ENCODE results near the gene PMPCB. TPM values are rescaled to one million over a fixed set of nuclear protein-coding genes. Genes with fewer than 3 reads are reported as not detected.

The PMPCB gene
- total and polyA plus RNA-seq, 2 donors (not counting 1 experiment from before 2014, with no cell fraction given) = 61.9 to 70.9 TPM

DNA sequence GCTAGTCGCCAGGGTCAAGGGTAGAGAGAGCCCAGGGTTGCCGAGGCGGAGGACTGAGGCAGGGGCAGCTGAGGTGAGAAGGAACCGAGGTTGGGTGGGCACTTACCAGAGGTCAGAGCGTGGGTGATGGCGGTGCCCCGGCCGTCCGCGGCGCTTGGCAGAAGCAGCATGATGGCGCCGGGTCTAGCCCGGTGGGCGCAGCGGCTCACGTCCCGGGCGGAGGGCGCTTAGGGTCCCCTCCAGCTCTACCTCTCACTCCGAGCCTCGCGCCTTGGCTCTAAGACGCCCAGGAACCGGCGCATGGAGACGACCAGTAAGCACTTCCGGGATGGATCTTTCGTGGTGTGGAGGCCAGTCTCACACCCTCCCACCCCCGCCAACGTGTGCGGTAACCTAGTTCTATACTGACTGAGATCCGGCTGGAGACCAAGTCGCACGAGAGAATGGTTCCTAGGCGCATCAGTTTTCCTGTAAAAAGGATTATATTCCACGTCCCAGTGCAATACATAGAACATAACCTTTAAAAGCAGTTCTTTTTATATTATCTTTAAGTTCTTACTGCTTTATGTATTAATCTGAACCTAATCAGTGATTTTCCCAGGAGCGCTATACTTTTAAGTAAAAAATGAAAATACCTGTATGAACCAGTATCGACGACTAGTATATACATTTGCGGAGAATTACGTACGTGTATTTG is 47.4 kb downstream of the PMPCB start, which contains the start of gene DNAJC2:
Gene DNAJC2 (minus strand): TSS at position 315 of the 697 bp plus-strand sequence. CDS start 145 bp downstream, at position 170.
- H3K36me3 ChIP-seq (replicated peaks in 1 of 2; ENCODE audit: control extremely low read depth in 1 of 2, control insufficient read depth in 1 of 2, extremely low read depth in 1 of 2, insufficient read depth in 2 of 2, low read length in 1 of 2) = peaks cover 4 to 19% of the 10 kb centered on the region in 2 experiments
- peak within 1 kb of the TSS; percentile 98 for H3K27ac Mint-ChIP-seq
- H3K79me2 ChIP-seq (ENCODE audit: control insufficient read depth, insufficient read depth, low read length) = peaks cover 90% of the 10 kb centered on the region
- H3K4me3 Mint-ChIP-seq = peak within 1 kb of the TSS; percentile 97
- no peaks in the 10 kb centered on the region for H3K9me3 ChIP-seq (ENCODE audit: control extremely low read depth in 1 of 3, control insufficient read depth in 2 of 3, insufficient read depth in 1 of 3, low read length in 2 of 3)
- TF ChIP-seq EZH2 (IDR thresholded peaks at IDR 0.05; ENCODE audit: borderline replicate concordance, insufficient read depth, low read depth, low read length, poor library complexity, severe bottlenecking) = no peak
- TF ChIP-seq, protein P1, sequence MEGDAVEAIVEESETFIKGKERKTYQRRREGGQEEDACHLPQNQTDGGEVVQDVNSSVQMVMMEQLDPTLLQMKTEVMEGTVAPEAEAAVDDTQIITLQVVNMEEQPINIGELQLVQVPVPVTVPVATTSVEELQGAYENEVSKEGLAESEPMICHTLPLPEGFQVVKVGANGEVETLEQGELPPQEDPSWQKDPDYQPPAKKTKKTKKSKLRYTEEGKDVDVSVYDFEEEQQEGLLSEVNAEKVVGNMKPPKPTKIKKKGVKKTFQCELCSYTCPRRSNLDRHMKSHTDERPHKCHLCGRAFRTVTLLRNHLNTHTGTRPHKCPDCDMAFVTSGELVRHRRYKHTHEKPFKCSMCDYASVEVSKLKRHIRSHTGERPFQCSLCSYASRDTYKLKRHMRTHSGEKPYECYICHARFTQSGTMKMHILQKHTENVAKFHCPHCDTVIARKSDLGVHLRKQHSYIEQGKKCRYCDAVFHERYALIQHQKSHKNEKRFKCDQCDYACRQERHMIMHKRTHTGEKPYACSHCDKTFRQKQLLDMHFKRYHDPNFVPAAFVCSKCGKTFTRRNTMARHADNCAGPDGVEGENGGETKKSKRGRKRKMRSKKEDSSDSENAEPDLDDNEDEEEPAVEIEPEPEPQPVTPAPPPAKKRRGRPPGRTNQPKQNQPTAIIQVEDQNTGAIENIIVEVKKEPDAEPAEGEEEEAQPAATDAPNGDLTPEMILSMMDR (IDR thresholded peaks at IDR 0.05) = no peak
- peaks cover 58% of the 10 kb centered on the region for H3K4me1 Mint-ChIP-seq
- CTCF ChIA-PET = no interaction called here
- H4K20me1 ChIP-seq (ENCODE audit: control insufficient read depth, insufficient read depth, low read length, poor library complexity, severe bottlenecking) = peaks cover 7% of the 10 kb centered on the region
- POLR2A ChIA-PET = no interaction called here
- peak within 1 kb of the TSS; percentile 76 to 93 (median 83) for H3K4me3 ChIP-seq (ENCODE audit: control extremely low read depth in 1 of 5, extremely low read depth in 1 of 5, insufficient read depth in 1 of 5, low read depth in 2 of 5, low read length in 4 of 5)
- H3K27ac ChIP-seq (ENCODE audit: low read length in 2 of 2) = peak within 1 kb of the TSS; percentile 66 to 93
- H2AFZ ChIP-seq (ENCODE audit: insufficient read depth, low read depth, low read length, poor library complexity, severe bottlenecking) = peak within 1 kb of the TSS; percentile 99
- no peaks in the 10 kb centered on the region for H3K27me3 Mint-ChIP-seq
- intact Hi-C loops (cut with micrococcal nuclease) = loop anchor here (1.0 to 10.0 kb wide), 4 partner anchors 47 to 860 kb away; partner anchors contain the start of genes FBXL13, NAPEPLD, ORC5 and PMPCB
- WGBS (ENCODE audit: insufficient coverage) = 0% methylated on average over 31 of the region's 43 CpGs
- H3K9ac ChIP-seq (ENCODE audit: low read length) = peak within 1 kb of the TSS; percentile 95
- H3K4me1 ChIP-seq (ENCODE audit: control insufficient read depth in 2 of 2, insufficient read depth in 2 of 2, low read length in 2 of 2) = peaks cover 22 to 30% of the 10 kb centered on the region in 2 donors
- H3K27me3 ChIP-seq (replicated peaks in 1 of 4; ENCODE audit: control extremely low read depth in 1 of 4, control insufficient read depth in 3 of 4, insufficient read depth in 4 of 4, low read length in 3 of 4) = no peaks in the 10 kb centered on the region
- no peaks in the 10 kb centered on the region for H3K9me3 Mint-ChIP-seq (ENCODE audit: insufficient read depth)
- DNase-seq (peak; percentile 91), ATAC-seq (ENCODE audit: low read depth) (peak; percentile 88)
- peak within 1 kb of the TSS; percentile 78 for H3K4me2 ChIP-seq (replicated peaks; ENCODE audit: low read depth, low read length, poor library complexity, severe bottlenecking)

DNA sequence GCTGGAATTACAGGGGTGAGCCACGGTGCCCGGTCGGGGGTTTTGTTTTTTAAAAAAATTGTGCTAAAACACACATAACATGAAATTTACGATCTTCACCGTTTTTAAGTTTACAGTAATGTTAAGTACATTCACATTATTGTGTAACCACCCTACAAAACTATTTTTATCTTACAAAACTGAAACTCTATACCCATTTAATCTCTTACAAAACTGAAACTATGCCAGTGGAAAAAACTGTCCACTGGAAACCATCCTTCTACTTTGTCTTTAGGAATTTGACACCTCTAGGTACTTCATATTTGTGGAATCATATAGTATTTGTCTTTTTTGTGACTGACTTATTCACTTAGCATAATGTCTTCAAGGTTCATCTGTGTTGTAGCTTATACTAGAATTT is 49.2 kb downstream of the PMPCB start:
- no peak overlapping the region for H3K27ac Mint-ChIP-seq
- Histone ChIP-seq H3K36me3 (replicated peaks in 1 of 2; ENCODE audit: control extremely low read depth in 1 of 2, control insufficient read depth in 1 of 2, extremely low read depth in 1 of 2, insufficient read depth in 2 of 2, low read length in 1 of 2) (peaks cover under 1 to 13% of the 10 kb centered on the region in 2 experiments), H3K4me3 (ENCODE audit: control extremely low read depth in 1 of 5, extremely low read depth in 1 of 5, insufficient read depth in 1 of 5, low read depth in 2 of 5, low read length in 4 of 5) (no peak overlapping the region), H3K27ac (ENCODE audit: low read length in 2 of 2) (no peak overlapping the region), H3K27me3 (replicated peaks in 1 of 4; ENCODE audit: control extremely low read depth in 1 of 4, control insufficient read depth in 3 of 4, insufficient read depth in 4 of 4, low read length in 3 of 4) (no peaks in the 10 kb centered on the region), H4K20me1 (ENCODE audit: control insufficient read depth, insufficient read depth, low read length, poor library complexity, severe bottlenecking) (peaks cover 10% of the 10 kb centered on the region), H3K9me3 (ENCODE audit: control extremely low read depth in 1 of 3, control insufficient read depth in 2 of 3, insufficient read depth in 1 of 3, low read length in 2 of 3) (no peaks in the 10 kb centered on the region), H3K4me2 (replicated peaks; ENCODE audit: low read depth, low read length, poor library complexity, severe bottlenecking) (no peak overlapping the region), H2AFZ (ENCODE audit: insufficient read depth, low read depth, low read length, poor library complexity, severe bottlenecking) (peak overlapping the region; percentile 91), H3K4me1 (ENCODE audit: control insufficient read depth in 2 of 2, insufficient read depth in 2 of 2, low read length in 2 of 2) (peaks cover 24 to 35% of the 10 kb centered on the region in 2 donors), H3K79me2 (ENCODE audit: control insufficient read depth, insufficient read depth, low read length) (peaks cover 91% of the 10 kb centered on the region), H3K9ac (ENCODE audit: low read length) (no peak overlapping the region)
- no peaks in the 10 kb centered on the region for H3K9me3 Mint-ChIP-seq (ENCODE audit: insufficient read depth)
- peaks cover 60% of the 10 kb centered on the region for H3K4me1 Mint-ChIP-seq
- 100% methylated on average over 2 of the region's 5 CpGs for WGBS (ENCODE audit: insufficient coverage)
- TF ChIP-seq, protein P1 (IDR thresholded peaks at IDR 0.05) = no peak
- no peak for TF ChIP-seq EZH2 (IDR thresholded peaks at IDR 0.05; ENCODE audit: borderline replicate concordance, insufficient read depth, low read depth, low read length, poor library complexity, severe bottlenecking)
- no peaks in the 10 kb centered on the region for H3K27me3 Mint-ChIP-seq
- POLR2A ChIA-PET = no interaction called here
- CTCF ChIA-PET = no interaction called here
- DNase-seq (no peak), ATAC-seq (ENCODE audit: low read depth) (no peak)
- intact Hi-C loops (cut with micrococcal nuclease) = loop anchor here (5.0 to 10.0 kb wide), 3 partner anchors 199 to 858 kb away; partner anchors contain the start of genes FBXL13, NAPEPLD and ORC5
- peak overlapping the region; percentile 97 for H3K4me3 Mint-ChIP-seq
